ENCODE data around the gene SMAD1.

- TF ChIP-seq GATA2 (IDR thresholded peaks at IDR 0.05; ENCODE audit: low read depth, low read length) (no peak), GATA3 (IDR thresholded peaks at IDR 0.05; ENCODE audit: low read depth, low read length) (no peak)
These were observed 108.5 kb downstream of the SMAD1 start for GRCh38 chr4:145589916-145590702.

All from SH-SY5Y (cell line).